Measurements from ENCODE around the gene ELOA.
A peak's percentile ranks its signal among the peaks of the same experiment; 100 is the strongest.
"Not testable (repeated sequence)": the region's sequence is repeated elsewhere in the genome, so short reads cannot be mapped to it uniquely, and the experiment has no call there.

Gene ELOA

GRCh38 chr1:23733281-23733680, 10.0 kb upstream of the ELOA start:
- DNase-seq (ENCODE audit: low spot score), result not testable (repeated sequence)

GRCh38 chr1:23736437-23737134, 6.7 kb upstream of the ELOA start:
- DNase-seq (ENCODE audit: low spot score), result no peak

- DNase-seq (ENCODE audit: low spot score), result no peak
These were observed 1.7 kb upstream of the ELOA start for GRCh38 chr1:23741609-23742008.

GRCh38 chr1:23742670-23743286, 493 bp upstream of the ELOA start:
- DNase-seq (ENCODE audit: low spot score), result no peak

- DNase-seq (ENCODE audit: low spot score), result peak; percentile 70
These were observed 2.2 kb downstream of the ELOA start for GRCh38 chr1:23745515-23745914.

GRCh38 chr1:23748016-23748415, 4.7 kb downstream of the ELOA start:
- DNase-seq (ENCODE audit: low spot score), result no peak

- DNase-seq (ENCODE audit: low spot score), result peak; percentile 74
These were observed 8.0 kb downstream of the ELOA start for GRCh38 chr1:23751050-23751814.

- no peak for DNase-seq (ENCODE audit: low spot score)
These were observed 8.5 kb downstream of the ELOA start for GRCh38 chr1:23751815-23752200.

- no peak for DNase-seq (ENCODE audit: low spot score)
These were observed 9.6 kb downstream of the ELOA start for GRCh38 chr1:23752909-23753308.

GRCh38 chr1:23756676-23757075, 13.4 kb downstream of the ELOA start:
- no peak for DNase-seq (ENCODE audit: low spot score)

- DNase-seq (ENCODE audit: low spot score), result no peak
These were observed 14.5 kb downstream of the ELOA start for GRCh38 chr1:23757812-23758211.

GRCh38 chr1:23759277-23759676, 16.0 kb downstream of the ELOA start:
- no peak for DNase-seq (ENCODE audit: low spot score)

- DNase-seq (ENCODE audit: low spot score), result no peak
These were observed 19.8 kb downstream of the ELOA start for GRCh38 chr1:23763041-23763577.

- no peak for DNase-seq (ENCODE audit: low spot score)
These were observed 25.5 kb downstream of the ELOA start for GRCh38 chr1:23768733-23769132.

GRCh38 chr1:23772049-23772853, 29.0 kb downstream of the ELOA start:
- DNase-seq (ENCODE audit: low spot score), result peak; percentile 59

- DNase-seq (ENCODE audit: low spot score), result no peak
These were observed 29.6 kb downstream of the ELOA start for GRCh38 chr1:23772854-23773242.

- no peak for DNase-seq (ENCODE audit: low spot score)
These were observed 31.1 kb downstream of the ELOA start for GRCh38 chr1:23774174-23774880.

GRCh38 chr1:23776217-23776616, 32.9 kb downstream of the ELOA start:
- no peak for DNase-seq (ENCODE audit: low spot score)

GRCh38 chr1:23777979-23778814, 34.9 kb downstream of the ELOA start, which contains the start of gene PITHD1:
Gene PITHD1, plus strand, starts transcription at chr1:23778418. Its CDS starts 98 bp downstream, at chr1:23778516.
- peak; percentile 96 for DNase-seq (ENCODE audit: low spot score)

- DNase-seq (ENCODE audit: low spot score), result no peak
These were observed 36.6 kb downstream of the ELOA start for GRCh38 chr1:23779826-23780371.
